Measurements from ENCODE around the gene GSTO1. TPM values are rescaled to one million over a fixed set of nuclear protein-coding genes. Genes with fewer than 3 reads are reported as not detected.

GSTO1 gene
- total and polyA plus RNA-seq, 11 donors = 194 to 699 (median 224) TPM

DNA sequence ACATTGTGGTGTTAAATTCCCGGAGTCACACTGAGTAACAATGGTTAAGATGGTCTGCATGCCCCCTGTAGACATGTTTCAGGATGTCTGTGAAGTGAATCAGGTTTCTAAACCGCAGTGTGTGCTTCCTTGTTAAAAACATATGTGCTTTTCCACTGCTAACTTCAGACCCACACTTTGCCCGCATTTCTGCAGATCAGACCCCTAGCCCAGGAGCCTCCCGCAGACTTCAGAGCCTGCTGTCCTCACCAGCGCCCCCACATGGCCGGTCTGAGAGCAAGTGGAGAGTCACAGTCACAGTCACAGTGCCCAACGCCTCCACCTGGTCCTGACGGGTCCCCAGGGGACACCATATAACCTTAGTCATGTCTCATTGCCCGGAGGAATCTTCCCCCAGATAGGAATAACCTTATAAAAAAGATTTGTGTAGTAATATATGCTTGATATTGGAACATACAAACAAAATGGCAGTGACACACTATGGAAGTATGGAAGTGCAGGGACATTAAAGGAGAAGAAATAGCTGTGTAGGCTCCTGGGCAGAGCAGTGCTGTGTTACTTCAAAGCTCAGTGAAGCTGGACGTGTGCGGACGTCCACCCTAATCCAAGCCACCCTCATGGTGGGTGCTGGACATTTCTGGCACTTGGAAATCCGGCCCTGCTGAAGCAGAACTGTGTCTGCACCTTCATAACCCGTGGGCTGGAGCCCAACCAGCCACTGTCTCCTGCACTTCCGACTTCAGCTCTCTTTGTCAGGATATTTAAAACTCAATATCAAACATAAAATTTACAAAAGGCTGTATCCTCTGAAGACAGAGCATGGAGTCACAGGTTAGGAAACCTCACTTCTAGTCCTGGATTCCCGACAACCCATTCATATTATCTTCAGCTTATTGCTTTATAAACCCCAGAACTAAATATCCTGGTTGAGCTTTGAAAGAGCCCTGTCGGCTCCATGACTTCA lies 43.3 kb downstream of the GSTO1 start:
- H3K4me1 ChIP-seq = peaks cover 0 to 54% (median 45%) of the 10 kb centered on the region in 12 donors
- intact Hi-C loops (cut with DNase I) = no loop called here
- TF ChIP-seq POLR2A (IDR thresholded peaks at IDR 0.05) = no peak
- TF ChIP-seq, protein P1, sequence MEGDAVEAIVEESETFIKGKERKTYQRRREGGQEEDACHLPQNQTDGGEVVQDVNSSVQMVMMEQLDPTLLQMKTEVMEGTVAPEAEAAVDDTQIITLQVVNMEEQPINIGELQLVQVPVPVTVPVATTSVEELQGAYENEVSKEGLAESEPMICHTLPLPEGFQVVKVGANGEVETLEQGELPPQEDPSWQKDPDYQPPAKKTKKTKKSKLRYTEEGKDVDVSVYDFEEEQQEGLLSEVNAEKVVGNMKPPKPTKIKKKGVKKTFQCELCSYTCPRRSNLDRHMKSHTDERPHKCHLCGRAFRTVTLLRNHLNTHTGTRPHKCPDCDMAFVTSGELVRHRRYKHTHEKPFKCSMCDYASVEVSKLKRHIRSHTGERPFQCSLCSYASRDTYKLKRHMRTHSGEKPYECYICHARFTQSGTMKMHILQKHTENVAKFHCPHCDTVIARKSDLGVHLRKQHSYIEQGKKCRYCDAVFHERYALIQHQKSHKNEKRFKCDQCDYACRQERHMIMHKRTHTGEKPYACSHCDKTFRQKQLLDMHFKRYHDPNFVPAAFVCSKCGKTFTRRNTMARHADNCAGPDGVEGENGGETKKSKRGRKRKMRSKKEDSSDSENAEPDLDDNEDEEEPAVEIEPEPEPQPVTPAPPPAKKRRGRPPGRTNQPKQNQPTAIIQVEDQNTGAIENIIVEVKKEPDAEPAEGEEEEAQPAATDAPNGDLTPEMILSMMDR (IDR thresholded peaks at IDR 0.05) = peak in 8 of 12 donors; percentile 18 to 46 (median 40)
- no peak for DNase-seq
- H3K36me3 ChIP-seq = no peaks in the 10 kb centered on the region
- ATAC-seq = no peak
- H3K4me3 ChIP-seq = no peak overlapping the region
- no peaks in the 10 kb centered on the region for H3K9me3 ChIP-seq
- no peaks in the 10 kb centered on the region for H3K27me3 ChIP-seq
- 56 to 63% (median 59%) methylated on average over 17 of the region's 17 CpGs for WGBS, 4 donors
- peak overlapping the region in 10 of 12 donors; percentile 78 to 98 (median 92) for H3K27ac ChIP-seq

DNA sequence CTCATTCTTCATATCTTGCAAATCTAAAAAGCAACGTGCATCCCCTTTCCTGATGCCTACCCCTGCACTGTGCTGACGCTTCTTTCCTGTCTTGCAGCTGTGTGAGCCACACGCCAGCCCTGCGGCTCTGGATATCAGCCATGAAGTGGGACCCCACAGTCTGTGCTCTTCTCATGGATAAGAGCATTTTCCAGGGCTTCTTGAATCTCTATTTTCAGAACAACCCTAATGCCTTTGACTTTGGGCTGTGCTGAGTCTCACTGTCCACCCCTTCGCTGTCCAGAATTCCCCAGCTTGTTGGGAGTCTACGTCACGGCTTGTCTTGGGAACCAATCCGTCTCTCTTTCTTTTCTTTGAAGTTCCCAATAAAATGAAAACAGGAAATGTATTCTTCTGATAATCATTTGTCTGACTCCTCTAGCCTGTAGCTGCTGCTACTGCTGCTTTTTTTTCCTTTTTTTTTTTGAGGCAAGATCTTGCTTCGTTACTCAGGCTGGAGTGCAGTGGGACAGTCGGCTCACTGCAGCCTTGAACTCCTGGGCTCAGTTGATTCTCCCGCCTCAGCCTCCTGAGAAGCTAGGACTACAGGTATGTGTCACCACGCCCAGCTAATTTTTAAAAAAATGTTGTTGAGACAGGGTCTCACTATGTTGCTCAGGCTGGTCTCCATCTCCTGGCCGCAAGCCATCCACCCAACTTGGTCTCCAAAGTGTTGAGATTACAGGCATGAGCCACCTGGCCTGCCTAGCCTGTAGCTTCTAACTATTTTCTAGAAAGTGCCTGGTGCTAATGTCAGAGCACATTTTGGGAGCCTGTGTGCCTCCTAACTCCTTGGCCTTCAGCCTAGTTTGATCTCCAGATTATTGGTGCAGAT lies 44.6 kb downstream of the GSTO1 start:
- 40 to 54% (median 43%) methylated on average over 13 of the region's 13 CpGs for WGBS, 4 donors
- Histone ChIP-seq H3K27ac (peak overlapping the region; percentile 74 to 98 (median 90)), H3K9me3 (no peaks in the 10 kb centered on the region), H3K4me1 (peaks cover 0 to 67% (median 51%) of the 10 kb centered on the region in 12 donors), H3K4me3 (peak overlapping the region in 5 of 12 donors; percentile 2 to 30 (median 8)), H3K27me3 (no peaks in the 10 kb centered on the region), H3K36me3 (no peaks in the 10 kb centered on the region)
- no peak for TF ChIP-seq POLR2A (IDR thresholded peaks at IDR 0.05)
- TF ChIP-seq, protein P1 (IDR thresholded peaks at IDR 0.05) = no peak
- intact Hi-C loops (cut with DNase I) = no loop called here
- peak; percentile 1 to 43 (median 6) for ATAC-seq
- DNase-seq = peak in 2 of 5 donors; percentile 49 to 62

DNA sequence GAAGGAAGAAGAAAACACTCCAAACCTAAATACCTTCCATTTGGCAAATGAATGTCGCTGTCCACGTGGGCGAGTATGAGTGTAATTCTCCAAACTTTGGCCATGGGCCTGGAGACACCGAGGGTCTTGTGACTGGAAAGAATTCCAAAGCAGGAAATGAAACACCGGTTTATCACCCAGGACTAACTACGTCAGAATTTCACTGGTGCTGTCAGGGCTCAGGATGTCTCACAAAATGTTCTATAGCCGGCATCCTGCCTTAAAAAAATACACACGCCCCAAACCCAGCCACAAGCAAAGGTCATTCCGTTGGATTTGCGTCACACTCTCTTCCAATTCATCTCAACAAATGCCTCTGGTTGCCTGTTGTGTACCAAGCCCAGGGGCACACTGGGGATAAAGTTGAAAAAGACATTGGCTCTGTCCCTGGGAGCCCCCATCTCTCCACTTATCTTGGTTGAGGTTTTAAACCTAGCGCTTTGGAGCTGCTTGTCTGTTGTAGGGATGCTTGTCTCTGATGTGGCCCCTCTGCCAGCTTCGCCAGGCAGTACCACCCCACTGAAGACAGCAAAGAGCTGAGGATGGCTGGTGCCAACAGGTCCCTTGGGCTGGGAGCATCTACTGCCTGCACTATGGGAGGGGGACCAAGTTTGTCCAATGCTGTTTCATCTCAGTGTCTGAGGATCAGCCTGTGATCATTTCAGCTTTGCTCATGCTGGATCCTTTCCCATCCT lies 45.5 kb downstream of the GSTO1 start:
- ATAC-seq = peak; percentile 76 to 79 (median 77)
- TF ChIP-seq, protein P1 (IDR thresholded peaks at IDR 0.05) = no peak
- peak in 1 of 2 donors; percentile 35 for TF ChIP-seq POLR2A (IDR thresholded peaks at IDR 0.05)
- Histone ChIP-seq H3K27ac (peak overlapping the region; percentile 74 to 98 (median 92)), H3K36me3 (no peaks in the 10 kb centered on the region), H3K9me3 (no peaks in the 10 kb centered on the region), H3K4me3 (peak overlapping the region in 3 of 12 donors; percentile 3 to 20 (median 13)), H3K4me1 (peaks cover 0 to 74% (median 57%) of the 10 kb centered on the region in 12 donors), H3K27me3 (no peaks in the 10 kb centered on the region)
- intact Hi-C loops (cut with DNase I) = loop anchor here in 5 of 10 donors (2.0 to 5.0 kb wide), 2 partner anchors 37 to 39 kb away; partner anchors contain the start of gene ITPRIP (in 5 of the 5)
- DNase-seq = peak in 3 of 5 donors; percentile 76 to 89 (median 78)
- WGBS, 4 donors = 19 to 27% (median 24%) methylated on average over 12 of the region's 12 CpGs

Data from heart left ventricle (tissue), 16 donors.